OCI-LY7 (cell line): ENCODE measurements around the gene AGPAT3.

Source experiments
- CTCF ChIP-seq: fragments of 200-600 bp; sonication (generic); conservative IDR thresholded peaks from 2 replicates; pipeline ENCODE4 v1.5.1; 2014; ENCODE audit warnings: mild to moderate bottlenecking, antibody characterized with exemption, low read length, moderate library complexity, mixed read lengths
- EZH2phosphoT487 ChIP-seq: fragments of 200-600 bp; sonication (generic); IDR thresholded peaks from 2 replicates; pipeline ENCODE4 v1.6.1; 2018; ENCODE audit warnings: low read depth, borderline replicate concordance, mild to moderate bottlenecking, mixed run types, antibody characterized with exemption, low read length, moderate library complexity, mixed read lengths

- TF ChIP-seq CTCF = no peak
- TF ChIP-seq EZH2phosphoT487 = no peak
These were observed 137.5 kb downstream of the AGPAT3 start for GRCh38 chr21:44002511-44002910.
